Aorta (tissue), 5 donors: Measurements from ENCODE around the gene PDZD7. TPM values are rescaled to one million over a fixed set of nuclear protein-coding genes. Genes with fewer than 3 reads are reported as not detected.

Source experiments
- ATAC-seq: fragments of 200-7000 bp; cut with Tn5 transposase; one replicate; pipeline ENCODE4 v1.9.1; 2022; ENCODE audit warnings: moderate library complexity; ENCODE audit not compliant: low FRiP score
- DNase-seq, 2 donors: peaks; one replicate each; pipeline ENCODE4 v3.0.0-alpha.2; 2020
- H3K27ac ChIP-seq, 2 donors: one replicate each; pipeline ENCODE4 v1.5.1; 2013; ENCODE audit warnings: low read length in 2 of 2, mild to moderate bottlenecking in 2 of 2, moderate library complexity in 2 of 2, control low read depth in 1 of 2, inconsistent platforms in 1 of 2, low read depth in 1 of 2
- H3K27me3 ChIP-seq, 2 donors: one replicate each; pipeline ENCODE4 v1.6.1; 2013; ENCODE audit warnings: control low read depth in 1 of 2, low read length in 1 of 2, mild to moderate bottlenecking in 1 of 2, moderate library complexity in 1 of 2; ENCODE audit not compliant: insufficient read depth in 2 of 2, control insufficient read depth in 1 of 2
- H3K36me3 ChIP-seq, 2 donors: one replicate each; pipeline ENCODE4 v1.6.1; 2013; ENCODE audit warnings: control low read depth in 1 of 2, low read length in 1 of 2, mild to moderate bottlenecking in 1 of 2; ENCODE audit not compliant: insufficient read depth in 2 of 2, control insufficient read depth in 1 of 2
- H3K4me1 ChIP-seq, 2 donors: one replicate each; pipeline ENCODE4 v1.6.1; 2013; ENCODE audit warnings: low read length in 2 of 2, control low read depth in 1 of 2, mild to moderate bottlenecking in 1 of 2, moderate library complexity in 1 of 2; ENCODE audit not compliant: insufficient read depth in 2 of 2, control insufficient read depth in 1 of 2
- H3K4me3 ChIP-seq, 2 donors: one replicate each; pipeline ENCODE4 v1.5.1; 2013; ENCODE audit warnings: low read length in 2 of 2, control low read depth in 1 of 2, mild to moderate bottlenecking in 1 of 2
- H3K9me3 ChIP-seq: one replicate; pipeline ENCODE4 v1.6.1; 2013; ENCODE audit warnings: mild to moderate bottlenecking, low read length; ENCODE audit not compliant: control insufficient read depth
- WGBS, 2 donors: extraction: QIAGEN DNeasy Blood & Tissue Kit; methylation state at CpG; one replicate each; pipeline ENCODE4 v1.1.7; 2013; 5-methylcytosine and 5-hydroxymethylcytosine counted together
- intact Hi-C, 2 donors: fragments of 100-400 bp; cut with DNase I; formaldehyde crosslinking; loops; one replicate each; pipeline versions ENCODE4 v1.14.2 to v1.15.0; 2022
- polyA plus RNA-seq, 2 donors: library from polyadenylated mRNA; stranded (reverse); fragments of 200-250 nt; gene quantifications; one replicate each; pipeline ENCODE4 v1.2.3, GENCODE V29; 2013
- total RNA-seq, 2 donors: library from RNA; stranded (reverse); fragmentation: NEBNext Ultra II Directional; extraction: Animal tissue kit (Norgen Biotek cat#: 25700); gene quantifications; one replicate each; pipeline ENCODE4 v1.2.1, GENCODE V29; 2021
- donor health status: healthy with polysubstance abuse.
- donor health status: Bipolar disorder and iron deficiency.
- donor health status: DM: no; HTN: no; CAD: no.
- donor health status: DM: no; HTN: no; CAD: no.
- donor health status: DM: yes; HTN: yes; CAD: no.

The PDZD7 gene
- total and polyA plus RNA-seq, 4 donors: 0.97 to 3.9 (median 1.3) TPM

GRCh38 chr10:101063548-101064414 is 32.9 kb upstream of the PDZD7 start:
- no peaks in the 10 kb centered on the region for H3K9me3 ChIP-seq
- H3K27me3 ChIP-seq: no peaks in the 10 kb centered on the region
- intact Hi-C loops: no loop called here
- H3K4me1 ChIP-seq: no peaks in the 10 kb centered on the region
- 66 to 69% methylated on average over 15 of the region's 15 CpGs for WGBS, 2 donors
- no peaks in the 10 kb centered on the region for H3K36me3 ChIP-seq
- ATAC-seq (no peak), DNase-seq (no peak)
- no peak overlapping the region for H3K4me3 ChIP-seq
- H3K27ac ChIP-seq: no peak overlapping the region

DNA sequence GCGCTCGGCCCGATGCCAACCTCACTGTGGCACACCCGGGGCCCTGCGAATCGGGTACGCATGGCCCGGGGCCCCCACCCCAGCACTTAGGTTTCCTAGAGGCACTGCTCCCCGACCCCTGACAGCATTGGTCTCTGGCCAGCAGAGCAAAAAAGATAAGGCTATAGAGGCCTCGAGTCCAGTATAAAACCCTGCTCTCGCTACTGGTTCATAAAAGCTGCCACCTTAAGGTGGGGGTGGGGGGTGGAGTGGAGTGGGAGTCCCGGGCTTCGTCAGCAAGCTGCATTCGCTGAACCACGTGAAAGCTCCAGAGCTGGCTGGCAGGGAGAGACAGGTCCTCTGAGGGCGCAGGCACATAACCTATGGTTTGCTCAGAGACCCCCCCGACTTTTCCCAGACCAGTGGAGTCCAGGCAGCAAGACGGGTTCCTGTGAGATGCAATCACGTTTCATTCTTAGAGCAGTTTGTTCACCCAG is 32.2 kb upstream of the PDZD7 start:
- ATAC-seq (no peak), DNase-seq (no peak)
- Histone ChIP-seq H3K9me3 (no peaks in the 10 kb centered on the region), H3K36me3 (no peaks in the 10 kb centered on the region), H3K4me1 (no peaks in the 10 kb centered on the region), H3K27me3 (no peaks in the 10 kb centered on the region), H3K27ac (peak overlapping the region in 1 of 2 donors; percentile 65), H3K4me3 (no peak overlapping the region)
- intact Hi-C loops: no loop called here
- 19 to 24% methylated on average over 19 of the region's 19 CpGs for WGBS, 2 donors

DNA sequence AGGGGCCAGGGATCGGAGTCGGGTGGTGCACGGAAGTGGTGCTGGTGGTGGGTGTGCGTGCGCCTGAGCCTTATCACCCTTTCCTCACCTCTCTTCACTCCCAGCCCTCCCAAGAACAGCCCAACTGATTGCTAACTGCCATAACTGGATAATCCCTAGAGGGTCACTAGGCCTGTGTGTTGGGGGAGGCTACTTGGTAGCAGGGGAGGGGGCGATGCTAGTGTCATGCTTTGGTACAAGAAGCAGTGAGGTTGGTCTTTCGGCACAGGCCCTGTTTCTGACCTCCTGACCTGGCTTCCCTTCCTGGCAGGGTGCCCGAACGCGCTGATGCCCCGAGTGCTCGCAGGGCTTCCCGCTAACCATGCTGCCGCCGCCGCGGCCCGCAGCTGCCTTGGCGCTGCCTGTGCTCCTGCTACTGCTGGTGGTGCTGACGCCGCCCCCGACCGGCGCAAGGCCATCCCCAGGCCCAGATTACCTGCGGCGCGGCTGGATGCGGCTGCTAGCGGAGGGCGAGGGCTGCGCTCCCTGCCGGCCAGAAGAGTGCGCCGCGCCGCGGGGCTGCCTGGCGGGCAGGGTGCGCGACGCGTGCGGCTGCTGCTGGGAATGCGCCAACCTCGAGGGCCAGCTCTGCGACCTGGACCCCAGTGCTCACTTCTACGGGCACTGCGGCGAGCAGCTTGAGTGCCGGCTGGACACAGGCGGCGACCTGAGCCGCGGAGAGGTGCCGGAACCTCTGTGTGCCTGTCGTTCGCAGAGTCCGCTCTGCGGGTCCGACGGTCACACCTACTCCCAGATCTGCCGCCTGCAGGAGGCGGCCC is 31.5 kb upstream of the PDZD7 start:
- H3K4me1 ChIP-seq: no peaks in the 10 kb centered on the region
- H3K4me3 ChIP-seq: peak overlapping the region in 1 of 2 donors; percentile 16
- H3K36me3 ChIP-seq: no peaks in the 10 kb centered on the region
- peak; percentile 74 to 87 for DNase-seq
- 3 to 4% methylated on average over 55 to 63 of the region's 63 CpGs for WGBS, 2 donors
- intact Hi-C loops: no loop called here
- H3K9me3 ChIP-seq: no peaks in the 10 kb centered on the region
- H3K27ac ChIP-seq: peak overlapping the region; percentile 31 to 98
- H3K27me3 ChIP-seq: no peaks in the 10 kb centered on the region
- ATAC-seq: no peak

DNA sequence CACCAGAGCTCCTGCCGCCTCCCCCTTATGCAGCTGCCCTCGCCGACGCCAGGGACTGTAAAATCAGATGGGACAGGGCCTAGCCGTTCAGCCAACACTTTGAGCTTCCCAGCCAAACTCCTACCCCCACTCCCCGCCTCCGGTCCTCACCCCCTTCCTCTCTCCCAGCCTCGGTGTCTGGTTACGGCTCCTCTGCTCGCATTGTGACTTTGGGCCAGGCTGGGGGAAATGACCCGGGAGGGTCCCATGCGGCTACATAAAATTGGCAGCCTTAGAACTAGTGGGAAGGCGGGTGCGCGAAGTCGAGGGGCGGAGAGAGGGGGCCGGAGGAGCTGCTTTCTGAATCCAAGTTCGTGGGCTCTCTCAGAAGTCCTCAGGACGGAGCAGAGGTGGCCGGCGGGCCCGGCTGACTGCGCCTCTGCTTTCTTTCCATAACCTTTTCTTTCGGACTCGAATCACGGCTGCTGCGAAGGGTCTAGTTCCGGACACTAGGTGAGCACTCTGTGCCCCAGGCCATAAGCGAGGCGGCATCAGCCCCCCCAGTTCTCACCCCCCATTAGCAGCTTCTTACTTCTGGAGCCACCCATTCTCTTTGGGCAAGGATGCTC is 30.8 kb upstream of the PDZD7 start, which contains the start of gene KAZALD1:
Gene KAZALD1, plus strand, starts transcription at position 366 of the 608 bp plus-strand sequence. CDS start 604 bp downstream, outside the sequence.
- no peaks in the 10 kb centered on the region for H3K27me3 ChIP-seq
- no peaks in the 10 kb centered on the region for H3K9me3 ChIP-seq
- peak within 1 kb of the TSS; percentile 31 to 100 for H3K27ac ChIP-seq
- peak; percentile 81 to 84 for DNase-seq
- H3K36me3 ChIP-seq: no peaks in the 10 kb centered on the region
- H3K4me1 ChIP-seq: no peaks in the 10 kb centered on the region
- ATAC-seq: peak; percentile 72
- intact Hi-C loops: no loop called here
- H3K4me3 ChIP-seq: peak within 1 kb of the TSS; percentile 35 to 42
- WGBS, 2 donors: 6 to 7% methylated on average over 30 to 31 of the region's 31 CpGs

DNA sequence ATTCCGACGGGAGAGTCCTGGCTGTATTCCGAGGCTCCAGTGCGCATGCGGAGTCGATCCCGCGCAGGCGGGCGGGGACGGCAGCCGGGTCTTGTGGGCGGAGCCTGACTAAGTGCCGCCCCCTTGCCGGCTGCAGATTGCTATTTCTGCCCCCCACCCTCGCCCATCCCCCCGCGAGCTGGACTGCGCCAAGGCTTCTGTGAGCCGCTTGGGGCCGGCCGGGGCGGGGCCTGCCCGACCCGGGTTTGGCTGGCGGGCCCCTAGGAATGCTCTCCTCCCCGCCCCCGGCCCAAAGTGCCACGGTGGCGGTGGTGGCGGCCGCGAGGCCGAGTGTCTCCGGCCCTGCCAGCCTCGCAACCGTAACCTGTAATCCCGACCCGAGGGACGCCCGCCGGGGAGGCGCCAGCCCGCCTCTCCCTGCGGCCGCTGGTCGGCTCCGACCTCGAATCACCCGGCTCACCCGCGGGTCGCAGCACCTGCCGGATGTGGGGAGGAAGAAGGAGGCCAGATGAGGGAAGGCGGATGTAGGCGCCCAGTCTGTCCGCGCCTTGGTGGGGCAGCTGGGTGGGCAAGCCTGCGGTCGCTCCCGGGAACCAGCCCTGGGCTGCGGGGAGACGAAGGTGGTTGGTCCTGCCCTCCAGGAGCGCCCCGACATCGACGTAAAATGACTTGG is 30.2 kb upstream of the PDZD7 start:
- 0% methylated on average over 65 to 67 of the region's 67 CpGs for WGBS, 2 donors
- Histone ChIP-seq H3K4me3 (peak overlapping the region; percentile 35 to 42), H3K27ac (peak overlapping the region; percentile 31 to 100), H3K36me3 (no peaks in the 10 kb centered on the region), H3K9me3 (no peaks in the 10 kb centered on the region), H3K27me3 (no peaks in the 10 kb centered on the region), H3K4me1 (no peaks in the 10 kb centered on the region)
- DNase-seq (peak; percentile 98 to 99), ATAC-seq (peak; percentile 95)
- intact Hi-C loops: no loop called here

GRCh38 chr10:101060036-101060950 is 29.4 kb upstream of the PDZD7 start:
- Histone ChIP-seq H3K4me1 (no peaks in the 10 kb centered on the region), H3K4me3 (peak overlapping the region; percentile 35 to 42), H3K27me3 (no peaks in the 10 kb centered on the region), H3K36me3 (no peaks in the 10 kb centered on the region), H3K9me3 (no peaks in the 10 kb centered on the region), H3K27ac (peak overlapping the region in 1 of 2 donors; percentile 100)
- ATAC-seq (peak; percentile 90), DNase-seq (peak; percentile 96 to 97)
- WGBS, 2 donors: 0% methylated on average over 37 of the region's 37 CpGs
- intact Hi-C loops: no loop called here

DNA sequence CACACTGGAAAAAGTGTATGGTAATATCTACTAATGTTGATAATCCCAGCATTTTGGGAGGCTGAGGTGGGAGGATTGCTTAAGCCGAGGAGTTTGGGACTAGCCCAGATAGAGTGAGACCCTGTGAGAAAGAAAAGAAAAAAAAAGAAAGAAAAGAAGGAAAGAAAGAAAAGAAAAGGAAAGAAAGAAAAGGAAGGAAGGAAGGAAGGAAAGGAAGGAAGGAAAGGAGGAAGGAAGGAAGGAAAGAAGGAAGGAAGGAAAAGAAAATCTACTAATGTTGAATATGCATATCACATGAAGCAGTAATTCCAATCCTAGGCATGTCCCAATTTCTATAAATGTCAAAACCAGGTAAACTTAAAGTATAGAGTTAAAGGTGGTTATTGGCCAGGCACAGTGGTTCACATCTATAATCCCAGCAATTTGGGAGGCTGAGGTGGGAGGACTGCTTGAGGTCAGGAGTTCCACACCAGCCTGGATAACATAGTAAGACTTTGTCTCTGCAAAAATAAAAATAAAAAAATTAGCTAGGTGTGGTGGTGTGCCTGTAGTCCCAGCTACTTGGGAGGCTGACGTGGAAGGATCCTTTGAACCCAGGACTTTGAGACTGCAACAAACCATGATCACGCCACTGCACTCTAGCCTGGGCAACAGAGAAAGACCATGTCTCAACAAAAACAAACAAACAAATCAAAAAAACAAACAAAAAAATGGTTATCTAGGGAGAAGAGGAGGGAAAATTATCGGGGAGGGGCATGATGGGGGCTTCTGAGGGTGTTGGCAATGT is 25.6 kb upstream of the PDZD7 start:
- DNase-seq (no peak), ATAC-seq (no peak)
- Histone ChIP-seq H3K4me1 (no peaks in the 10 kb centered on the region), H3K27me3 (no peaks in the 10 kb centered on the region), H3K36me3 (no peaks in the 10 kb centered on the region), H3K4me3 (no peak overlapping the region), H3K9me3 (no peaks in the 10 kb centered on the region), H3K27ac (no peak overlapping the region)
- intact Hi-C loops: no loop called here
- WGBS, 2 donors: 93 to 97% methylated on average over 4 of the region's 4 CpGs
